H9 (cell line): ENCODE results near the gene ARHGAP24. TPM values are rescaled to one million over a fixed set of nuclear protein-coding genes. Genes with fewer than 3 reads are reported as not detected.

ENCODE experiments used
- DNase-seq: peaks from one replicate; pipeline ENCODE4 v3.0.0-alpha.2; 2017
- H2AFZ ChIP-seq: one replicate; pipeline ENCODE4 v1.6.1; 2013; ENCODE audit warnings: mild to moderate bottlenecking, low read length, control low read depth, moderate library complexity
- H2AK5ac ChIP-seq: 2 replicates; pipeline ENCODE4 v1.6.1; 2013; ENCODE audit warnings: low read length, control low read depth, mixed read lengths; ENCODE audit not compliant: insufficient read length
- H2BK120ac ChIP-seq: one replicate; pipeline ENCODE4 v1.6.1; 2013; ENCODE audit warnings: low read depth, mild to moderate bottlenecking, low read length, control low read depth, inconsistent platforms; ENCODE audit not compliant: poor library complexity, severe bottlenecking
- H2BK12ac ChIP-seq: 2 replicates; pipeline ENCODE4 v1.6.1; 2013; ENCODE audit warnings: low read length, control low read depth, mixed read lengths, low read depth; ENCODE audit not compliant: insufficient read length
- H2BK15ac ChIP-seq: 2 replicates; pipeline ENCODE4 v1.6.1; 2013; ENCODE audit warnings: low read depth, low read length, control low read depth
- H2BK20ac ChIP-seq: one replicate; pipeline ENCODE4 v1.6.1; 2013; ENCODE audit warnings: low read depth, mild to moderate bottlenecking, low read length, control low read depth, inconsistent platforms; ENCODE audit not compliant: poor library complexity, severe bottlenecking
- H2BK5ac ChIP-seq: 2 replicates; pipeline ENCODE4 v1.6.1; 2013; ENCODE audit warnings: low read length, control low read depth, mixed read lengths; ENCODE audit not compliant: insufficient read length
- H3K14ac ChIP-seq: 2 replicates; pipeline ENCODE4 v1.6.1; 2013; ENCODE audit warnings: low read length, control low read depth; ENCODE audit not compliant: insufficient read depth
- H3K18ac ChIP-seq: 2 replicates; pipeline ENCODE4 v1.6.1; 2013; ENCODE audit warnings: low read depth, mild to moderate bottlenecking, mixed read lengths, low read length, control low read depth; ENCODE audit not compliant: insufficient read length
- H3K23ac ChIP-seq: 2 replicates; pipeline ENCODE4 v1.6.1; 2013; ENCODE audit warnings: low read length, control low read depth, mixed read lengths, low read depth; ENCODE audit not compliant: insufficient read length
- H3K23me2 ChIP-seq: 2 replicates; pipeline ENCODE4 v1.6.1; 2013; ENCODE audit warnings: low read depth, mild to moderate bottlenecking, mixed read lengths, low read length, control low read depth; ENCODE audit not compliant: insufficient read length, poor library complexity, severe bottlenecking
- H3K27ac ChIP-seq: 2 replicates; pipeline ENCODE4 v1.5.1; 2013; ENCODE audit warnings: low read length, control low read depth, mixed read lengths, low read depth; ENCODE audit not compliant: insufficient read length
- H3K27me3 ChIP-seq: 2 replicates; pipeline ENCODE4 v1.6.1; 2013; ENCODE audit warnings: low read length, control low read depth, inconsistent platforms; ENCODE audit not compliant: insufficient read depth
- H3K4ac ChIP-seq: 2 replicates; pipeline ENCODE4 v1.6.1; 2013; ENCODE audit warnings: low read depth, mild to moderate bottlenecking, control low read depth, inconsistent platforms, low read length, moderate library complexity
- H3K4me1 ChIP-seq: 2 replicates; pipeline ENCODE4 v1.6.1; 2013; ENCODE audit warnings: low read length, control low read depth, inconsistent platforms; ENCODE audit not compliant: insufficient read depth
- H3K4me2 ChIP-seq: 2 replicates; pipeline ENCODE4 v1.6.1; 2013; ENCODE audit warnings: low read length, control low read depth, mixed read lengths; ENCODE audit not compliant: insufficient read length, insufficient read depth
- H3K56ac ChIP-seq: 2 replicates; pipeline ENCODE4 v1.6.1; 2013; ENCODE audit warnings: low read depth, mild to moderate bottlenecking, mixed read lengths, low read length, control low read depth; ENCODE audit not compliant: insufficient read length
- H3K79me1 ChIP-seq: 2 replicates; pipeline ENCODE4 v1.6.1; 2013; ENCODE audit warnings: low read depth, mild to moderate bottlenecking, moderate library complexity, low read length, control low read depth, inconsistent platforms; ENCODE audit not compliant: insufficient read depth, poor library complexity, severe bottlenecking
- H3K79me2 ChIP-seq: 2 replicates; pipeline ENCODE4 v1.6.1; 2013; ENCODE audit warnings: low read length, control low read depth, inconsistent platforms; ENCODE audit not compliant: insufficient read depth
- H3K9ac ChIP-seq: 2 replicates; pipeline ENCODE4 v1.6.1; 2013; ENCODE audit warnings: low read length, control low read depth, mixed read lengths; ENCODE audit not compliant: insufficient read length; ENCODE audit errors: extremely low read depth
- H3K9me3 ChIP-seq: one replicate; pipeline ENCODE4 v1.6.1; 2013; ENCODE audit warnings: low read depth, low read length, inconsistent platforms; ENCODE audit not compliant: control insufficient read depth
- H3T11ph ChIP-seq: one replicate; pipeline ENCODE4 v1.6.1; 2013; ENCODE audit warnings: mild to moderate bottlenecking, low read length, control low read depth, inconsistent platforms
- H4K20me1 ChIP-seq: one replicate; pipeline ENCODE4 v1.6.1; 2013; ENCODE audit not compliant: control insufficient read depth, insufficient read length, insufficient read depth
- H4K5ac ChIP-seq: 2 replicates; pipeline ENCODE4 v1.6.1; 2013; ENCODE audit warnings: low read depth, mild to moderate bottlenecking, mixed read lengths, low read length, control low read depth; ENCODE audit not compliant: insufficient read length
- H4K8ac ChIP-seq: replicated peaks from 2 replicates; pipeline ENCODE4 v1.6.1; 2013; ENCODE audit warnings: low read length, control low read depth, mixed read lengths, low read depth; ENCODE audit not compliant: insufficient read length
- H4K91ac ChIP-seq: 2 replicates; pipeline ENCODE4 v1.6.1; 2013; ENCODE audit warnings: low read depth, mild to moderate bottlenecking, moderate library complexity, mixed read lengths, low read length, control low read depth; ENCODE audit not compliant: insufficient read length
- H3K27ac Mint-ChIP-seq, 3 experiments: 2 replicates in 2 of 3; 3 replicates in 1 of 3; pipeline ENCODE4 v1.8.0; 2020 to 2021; ENCODE audit warnings: mixed read lengths in 3 of 3, mild to moderate bottlenecking in 1 of 3, moderate library complexity in 1 of 3
- H3K27me3 Mint-ChIP-seq: 2 replicates; pipeline ENCODE4 v1.8.0; 2021; ENCODE audit warnings: low read depth, mild to moderate bottlenecking, moderate library complexity, mixed read lengths
- H3K36me3 Mint-ChIP-seq, 3 experiments: 2 replicates in 2 of 3; 3 replicates in 1 of 3; pipeline ENCODE4 v1.8.0; 2020 to 2021; ENCODE audit warnings: low read depth in 3 of 3, mixed read lengths in 3 of 3; ENCODE audit not compliant: insufficient read depth in 1 of 3
- H3K4me1 Mint-ChIP-seq, 2 experiments: 2 replicates each; pipeline ENCODE4 v1.8.0; 2020; ENCODE audit warnings: mixed read lengths in 2 of 2
- H3K4me3 Mint-ChIP-seq, 2 experiments: 2 replicates in 1 of 2; 3 replicates in 1 of 2; pipeline ENCODE4 v1.8.0; 2020 to 2021; ENCODE audit warnings: mild to moderate bottlenecking in 2 of 2, mixed read lengths in 2 of 2, moderate library complexity in 1 of 2
- H3K9me3 Mint-ChIP-seq, 2 experiments: 2 replicates in 1 of 2; 3 replicates in 1 of 2; pipeline ENCODE4 v1.8.0; 2020; ENCODE audit warnings: mild to moderate bottlenecking in 2 of 2, mixed read lengths in 2 of 2, moderate library complexity in 1 of 2
- WGBS: extraction: QIAGEN DNeasy Blood & Tissue Kit; methylation state at CpG from one replicate; pipeline ENCODE4 v1.1.7; 2013; ENCODE audit warnings: missing lambda C conversion rate, low lambda C conversion rate, mixed read lengths; ENCODE audit not compliant: insufficient read length; ENCODE audit errors: extremely low coverage; 5-methylcytosine and 5-hydroxymethylcytosine counted together
- total RNA-seq: library from RNA; stranded (reverse); gene quantifications from 2 replicates; pipeline ENCODE4 v1.2.1, GENCODE V29; 2021
- TF ChIP-seq, protein P1 (sequence below): fragments of 200-600 bp; sonication (generic); conservative IDR thresholded peaks from 3 replicates; pipeline ENCODE4 v1.8.0; 2021; ENCODE audit warnings: antibody characterized with exemption, mild to moderate bottlenecking

The ARHGAP24 gene
- total RNA-seq, 1 experiment from 2014 or later: 0.37 TPM

DNA sequence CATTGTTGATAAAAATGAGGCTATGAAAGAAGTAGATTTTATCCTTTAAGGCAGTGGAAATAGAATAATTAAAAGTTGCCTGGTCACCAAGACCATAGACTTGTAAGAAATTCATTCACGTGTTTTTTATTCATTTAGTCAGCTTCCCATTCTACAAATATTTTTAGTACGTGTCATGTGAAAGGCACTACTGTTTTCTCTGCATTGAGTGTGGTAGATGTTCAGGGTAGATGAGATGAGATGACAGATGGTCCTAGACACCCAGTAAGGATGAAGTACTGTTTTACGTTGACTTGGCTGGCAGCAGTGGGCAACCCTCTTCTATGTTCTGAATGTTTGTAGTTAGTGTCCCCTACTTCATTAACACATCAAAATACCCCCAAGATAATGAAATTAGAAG lies 228.1 kb downstream of the ARHGAP24 start:
- H3K27me3 ChIP-seq: no peaks in the 10 kb centered on the region
- no peak overlapping the region for H2AFZ ChIP-seq
- H3K56ac ChIP-seq: no peak overlapping the region
- H3K23me2 ChIP-seq: no peaks in the 10 kb centered on the region
- no peak overlapping the region for H3K4me2 ChIP-seq
- no peak overlapping the region for H3K27ac Mint-ChIP-seq
- no peaks in the 10 kb centered on the region for H3K27me3 Mint-ChIP-seq
- H2BK12ac ChIP-seq: no peak overlapping the region
- H2BK15ac ChIP-seq: no peak overlapping the region
- H3K23ac ChIP-seq: no peak overlapping the region
- H4K91ac ChIP-seq: no peak overlapping the region
- H2BK120ac ChIP-seq: no peak overlapping the region
- no peak overlapping the region for H3K4ac ChIP-seq
- H2BK5ac ChIP-seq: no peak overlapping the region
- H2AK5ac ChIP-seq: no peak overlapping the region
- no peaks in the 10 kb centered on the region for H4K20me1 ChIP-seq
- no peak overlapping the region for H3K4me3 Mint-ChIP-seq
- H3K4me1 Mint-ChIP-seq: peaks cover 3 to 7% of the 10 kb centered on the region in 2 experiments; a peak in 2 of 4 replicates
- H3K4me1 ChIP-seq: no peaks in the 10 kb centered on the region
- H3K14ac ChIP-seq: no peak overlapping the region
- no peaks in the 10 kb centered on the region for H3K79me1 ChIP-seq
- no peak overlapping the region for H3K18ac ChIP-seq
- H4K8ac ChIP-seq: no peak overlapping the region
- no peaks in the 10 kb centered on the region for H3K9me3 Mint-ChIP-seq
- no peak overlapping the region for H3T11ph ChIP-seq
- H3K36me3 Mint-ChIP-seq: no peaks in the 10 kb centered on the region
- no peaks in the 10 kb centered on the region for H3K9me3 ChIP-seq
- TF ChIP-seq, protein P1, sequence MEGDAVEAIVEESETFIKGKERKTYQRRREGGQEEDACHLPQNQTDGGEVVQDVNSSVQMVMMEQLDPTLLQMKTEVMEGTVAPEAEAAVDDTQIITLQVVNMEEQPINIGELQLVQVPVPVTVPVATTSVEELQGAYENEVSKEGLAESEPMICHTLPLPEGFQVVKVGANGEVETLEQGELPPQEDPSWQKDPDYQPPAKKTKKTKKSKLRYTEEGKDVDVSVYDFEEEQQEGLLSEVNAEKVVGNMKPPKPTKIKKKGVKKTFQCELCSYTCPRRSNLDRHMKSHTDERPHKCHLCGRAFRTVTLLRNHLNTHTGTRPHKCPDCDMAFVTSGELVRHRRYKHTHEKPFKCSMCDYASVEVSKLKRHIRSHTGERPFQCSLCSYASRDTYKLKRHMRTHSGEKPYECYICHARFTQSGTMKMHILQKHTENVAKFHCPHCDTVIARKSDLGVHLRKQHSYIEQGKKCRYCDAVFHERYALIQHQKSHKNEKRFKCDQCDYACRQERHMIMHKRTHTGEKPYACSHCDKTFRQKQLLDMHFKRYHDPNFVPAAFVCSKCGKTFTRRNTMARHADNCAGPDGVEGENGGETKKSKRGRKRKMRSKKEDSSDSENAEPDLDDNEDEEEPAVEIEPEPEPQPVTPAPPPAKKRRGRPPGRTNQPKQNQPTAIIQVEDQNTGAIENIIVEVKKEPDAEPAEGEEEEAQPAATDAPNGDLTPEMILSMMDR: no peak
- H2BK20ac ChIP-seq: no peak overlapping the region
- no peak overlapping the region for H4K5ac ChIP-seq
- H3K9ac ChIP-seq: no peak overlapping the region
- no peak for DNase-seq
- H3K79me2 ChIP-seq: no peaks in the 10 kb centered on the region
- no peak overlapping the region for H3K27ac ChIP-seq
- no CpG with 5 or more reads among the region's 3 CpGs for whole genome bisulfite sequencing
